ENCODE data around the gene IL15RA. TPM values are rescaled to one million over a fixed set of nuclear protein-coding genes. Genes with fewer than 3 reads are reported as not detected.

IL15RA gene
- total and polyA plus RNA-seq, 10 of the 15 experiments (the other 5 are each of a cell fraction or from before 2014, with no cell fraction given) = 2.0 to 14.8 (median 12.1) TPM

GRCh38 chr10:5945190-5945509 is 32.2 kb downstream of the IL15RA start (continued):
- TF ChIP-seq NR2F1 (conservative IDR thresholded peaks at IDR 0.05) (no peak), RFX5 (IDR thresholded peaks at IDR 0.05; ENCODE audit: low read depth, low read length) (no peak), MEF2A (IDR thresholded peaks at IDR 0.05; ENCODE audit: insufficient read depth, low read depth, low read length) (no peak), RBBP5 (conservative IDR thresholded peaks at IDR 0.05) (no peak), CREB1 (IDR thresholded peaks at IDR 0.05; ENCODE audit: low read depth) (no peak), ESRRA (IDR thresholded peaks at IDR 0.05; ENCODE audit: low read length) (no peak)

GRCh38 chr10:5944389-5945189 is 32.8 kb downstream of the IL15RA start:
- no peak overlapping the region for H3K27ac ChIP-seq (ENCODE audit: control insufficient read depth, insufficient read depth)
- FAIRE-seq (no peak), ATAC-seq (no peak), DNase-seq (ENCODE audit: low read depth, low spot score) (no peak)
- RAD21 ChIA-PET (ENCODE audit: unreplicated experiment) = interaction anchor here (0.5 to 1.5 kb wide), 2 partner anchors 8 to 53 kb away, joined by 3 read pairs; no protein-coding TSS in a partner anchor
- no peaks in the 10 kb centered on the region for H3K36me3 ChIP-seq (ENCODE audit: control insufficient read depth in 2 of 2, insufficient read depth in 2 of 2, low read length in 1 of 2)
- BruUV-seq (replicated peaks) = no TSS peak
- H2AFZ ChIP-seq (ENCODE audit: control insufficient read depth, low read depth, low read length) = no peak overlapping the region
- H3K4me2 ChIP-seq (ENCODE audit: control insufficient read depth, insufficient read depth) = no peak overlapping the region
- H4K20me1 ChIP-seq (ENCODE audit: control insufficient read depth, insufficient read depth) = no peaks in the 10 kb centered on the region
- no peaks in the 10 kb centered on the region; the same call in 1 of the 3 replicates for H3K9me3 ChIP-seq (replicated peaks; ENCODE audit: control insufficient read depth, insufficient read depth, low read length)
- POLR2A ChIA-PET = no interaction called here
- no peaks in the 10 kb centered on the region for H3K4me1 ChIP-seq (ENCODE audit: control insufficient read depth, insufficient read depth, low read length)
- intact Hi-C loops (cut with micrococcal nuclease; ENCODE audit: unreplicated experiment) (no loop called here), in situ Hi-C loops (cut with MboI) (no loop called here)
- CTCF ChIA-PET = interaction anchor here (1.3 kb wide), 1 partner anchor 16 kb away, joined by 3 read pairs; no protein-coding TSS in a partner anchor
- H3K4me3 ChIP-seq = no peak overlapping the region
- SMC1A ChIA-PET (ENCODE audit: uncharacterized antibody, unreplicated experiment) = no interaction called here
- no peaks in the 10 kb centered on the region for H3K27me3 ChIP-seq (replicated peaks in 1 of 2; ENCODE audit: control insufficient read depth in 2 of 2, insufficient read depth in 2 of 2, low read length in 1 of 2)
- no peaks in the 10 kb centered on the region for H3K79me2 ChIP-seq (ENCODE audit: control insufficient read depth, insufficient read depth, low read length)
- WGBS (ENCODE audit: insufficient coverage, insufficient replicate concordance, low lambda C conversion rate, missing lambda C conversion rate) = 79% methylated on average over 7 of the region's 7 CpGs
- no peak overlapping the region for H3K9ac ChIP-seq (ENCODE audit: control insufficient read depth, insufficient read depth, low read length)
- TF ChIP-seq IKZF2 (IDR thresholded peaks at IDR 0.05) (no peak), FOXK2 (IDR thresholded peaks at IDR 0.05) (no peak), BCL11A (IDR thresholded peaks at IDR 0.05; ENCODE audit: low read depth, low read length) (no peak), REST (IDR thresholded peaks at IDR 0.05; ENCODE audit: low read depth, low read length) (no peak), ZBTB33 (IDR thresholded peaks at IDR 0.05) (no peak), CUX1 (IDR thresholded peaks at IDR 0.05; ENCODE audit: insufficient replicate concordance, low read depth, low read length) (no peak)

Data from GM12878 (cell line).